GM19328 (cell line): Measurements from ENCODE around the gene CFTR.

ENCODE experiments used
- ATAC-seq: cut with Tn5 transposase; IDR thresholded peaks from one replicate; pipeline ENCODE4 v1.9.1; 2021; ENCODE audit warnings: mild to moderate bottlenecking, moderate library complexity; ENCODE audit not compliant: unreplicated experiment

CFTR gene

GRCh38 chr7:117582219-117582704 is 102.4 kb downstream of the CFTR start:
- no peak for ATAC-seq

GRCh38 chr7:117587931-117588330 is 108.1 kb downstream of the CFTR start:
- ATAC-seq = no peak

GRCh38 chr7:117588352-117588794 is 108.5 kb downstream of the CFTR start:
- ATAC-seq = no peak

- ATAC-seq = no peak
These were observed 110.4 kb downstream of the CFTR start for GRCh38 chr7:117590191-117590590.

GRCh38 chr7:117592011-117592635 is 112.3 kb downstream of the CFTR start:
- no peak for ATAC-seq

- ATAC-seq = no peak
These were observed 116.3 kb downstream of the CFTR start for GRCh38 chr7:117596134-117596533.

- no peak for ATAC-seq
These were observed 117.9 kb downstream of the CFTR start for GRCh38 chr7:117597755-117598154.

- ATAC-seq = no peak
These were observed 121.1 kb downstream of the CFTR start for GRCh38 chr7:117600911-117601310.

GRCh38 chr7:117603627-117604026 is 123.8 kb downstream of the CFTR start:
- ATAC-seq = no peak

GRCh38 chr7:117605712-117606111 is 125.9 kb downstream of the CFTR start:
- ATAC-seq = no peak

- no peak for ATAC-seq
These were observed 126.3 kb downstream of the CFTR start for GRCh38 chr7:117606132-117606531.

- no peak for ATAC-seq
These were observed 130.6 kb downstream of the CFTR start for GRCh38 chr7:117610396-117610795.

GRCh38 chr7:117612637-117613036 is 132.8 kb downstream of the CFTR start:
- ATAC-seq = no peak

GRCh38 chr7:117616694-117617093 is 136.9 kb downstream of the CFTR start:
- ATAC-seq = no peak

- no peak for ATAC-seq
These were observed 139.9 kb downstream of the CFTR start for GRCh38 chr7:117619681-117620080.

- no peak for ATAC-seq
These were observed 141.3 kb downstream of the CFTR start for GRCh38 chr7:117621075-117621618.

- no peak for ATAC-seq
These were observed 143.8 kb downstream of the CFTR start for GRCh38 chr7:117623606-117624005.

GRCh38 chr7:117630501-117630900 is 150.7 kb downstream of the CFTR start:
- ATAC-seq = no peak

- ATAC-seq = no peak
These were observed 151.2 kb downstream of the CFTR start for GRCh38 chr7:117630907-117631564.

GRCh38 chr7:117631652-117632051 is 151.8 kb downstream of the CFTR start:
- ATAC-seq = no peak

GRCh38 chr7:117637937-117638336 is 158.1 kb downstream of the CFTR start:
- ATAC-seq = no peak

GRCh38 chr7:117639966-117640365 is 160.1 kb downstream of the CFTR start:
- no peak for ATAC-seq
